Measurements from ENCODE around the gene GALNT18.

Gene GALNT18

DNA sequence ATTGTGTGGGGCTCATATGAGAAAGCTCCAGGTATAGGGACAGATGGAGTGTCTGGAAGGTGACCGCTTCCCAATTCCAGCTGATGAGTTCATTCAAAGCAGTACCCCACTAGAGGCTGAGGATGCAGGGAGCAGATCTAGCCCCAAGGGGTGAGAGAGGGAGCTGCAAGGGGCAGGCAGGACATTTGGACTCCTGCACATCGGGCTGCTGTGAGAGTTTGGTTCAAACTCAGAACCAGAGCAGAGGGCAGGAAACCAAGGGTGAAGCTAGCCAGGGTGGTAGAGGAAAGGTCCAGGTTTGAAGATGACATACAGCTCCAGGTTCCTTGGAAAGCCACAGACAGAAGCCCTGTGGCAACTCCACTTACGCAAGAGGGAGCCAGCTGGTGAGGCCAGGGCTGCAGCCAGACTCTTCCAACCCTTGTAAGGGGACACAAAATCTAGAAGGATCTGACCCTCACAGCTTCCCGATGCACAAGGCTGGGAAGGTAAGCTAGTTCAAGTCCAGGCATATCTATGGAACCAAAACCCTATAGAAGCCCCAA lies 270.7 kb downstream of the GALNT18 start:
- no peak for DNase-seq (ENCODE audit: low read depth, low spot score)

DNA sequence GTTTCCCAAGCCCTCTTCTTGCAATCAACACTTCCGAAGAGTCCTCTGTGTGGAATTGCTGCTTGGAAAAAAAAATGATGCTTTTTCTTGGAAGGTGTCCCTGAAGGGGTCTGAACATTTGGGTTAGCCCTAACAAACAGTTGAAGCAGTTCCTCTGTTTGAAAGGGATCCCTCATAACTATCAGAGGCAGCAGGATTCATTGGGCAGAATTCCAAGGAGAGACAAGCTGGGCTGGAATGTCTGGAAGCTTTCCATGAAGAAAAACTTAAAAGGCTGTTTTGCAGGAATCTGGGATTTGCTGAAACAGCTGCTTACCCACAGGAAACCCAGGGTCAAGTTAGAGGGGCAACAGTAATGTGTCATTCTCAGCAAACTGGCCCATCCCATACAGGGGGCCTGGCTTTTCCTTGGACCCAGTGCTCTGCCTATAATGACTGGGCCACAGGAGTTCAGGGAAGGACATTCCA lies 271.9 kb downstream of the GALNT18 start:
- peak; percentile 36 for DNase-seq (ENCODE audit: low read depth, low spot score)

DNA sequence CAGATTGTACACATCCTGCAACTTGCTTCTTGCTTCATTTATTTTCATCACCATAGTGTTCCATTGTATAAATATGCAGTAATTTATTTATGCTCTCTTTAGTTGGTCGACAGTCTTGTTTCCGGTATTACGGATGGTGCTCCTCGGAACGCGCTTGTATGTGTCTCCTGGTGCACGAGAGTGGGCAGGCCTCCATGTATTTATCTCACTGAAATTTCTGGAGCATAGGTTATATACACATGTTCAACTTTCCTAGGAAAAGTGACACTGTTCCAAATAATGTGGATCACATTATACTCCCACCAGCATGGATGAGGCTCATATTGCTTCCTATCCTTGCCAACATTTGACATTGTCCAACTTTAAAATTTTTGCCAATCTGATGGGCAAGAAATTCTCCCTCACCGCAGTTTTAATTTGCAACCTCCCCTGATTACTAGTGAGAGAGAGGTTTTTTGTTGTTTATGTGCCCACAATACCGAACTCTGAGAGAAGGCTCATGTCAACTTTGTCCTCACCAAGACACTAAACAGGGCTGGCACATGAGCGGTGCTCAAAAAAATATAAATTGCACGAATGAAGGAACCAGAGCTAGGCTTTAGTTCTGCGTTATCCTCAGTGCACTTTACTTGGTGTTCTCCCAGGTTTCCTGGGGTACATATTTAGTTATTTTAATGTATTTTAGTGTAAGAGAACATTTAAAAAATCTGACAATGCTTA lies 272.5 kb downstream of the GALNT18 start:
- DNase-seq (ENCODE audit: low read depth, low spot score), result no peak

DNA sequence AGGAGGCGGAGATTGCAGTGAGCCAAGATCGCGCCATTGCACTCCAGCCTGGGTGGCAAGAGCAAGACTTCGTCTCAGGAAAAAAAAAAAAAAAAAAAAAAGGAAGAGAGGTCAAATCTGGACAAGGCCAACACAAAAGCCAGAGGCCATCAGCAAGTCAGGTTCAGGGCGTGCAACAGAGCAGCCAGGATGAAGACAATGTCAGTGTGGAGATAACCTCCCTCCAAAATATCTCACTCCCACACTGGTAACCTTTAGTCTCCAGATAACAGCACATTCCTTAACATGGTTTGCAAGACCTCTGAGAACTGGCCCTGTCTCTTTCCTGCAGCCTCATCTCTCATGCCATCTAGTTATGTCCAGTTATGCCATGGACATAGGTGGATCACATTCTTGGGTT lies 273.5 kb downstream of the GALNT18 start:
- no peak for DNase-seq (ENCODE audit: low read depth, low spot score)

DNA sequence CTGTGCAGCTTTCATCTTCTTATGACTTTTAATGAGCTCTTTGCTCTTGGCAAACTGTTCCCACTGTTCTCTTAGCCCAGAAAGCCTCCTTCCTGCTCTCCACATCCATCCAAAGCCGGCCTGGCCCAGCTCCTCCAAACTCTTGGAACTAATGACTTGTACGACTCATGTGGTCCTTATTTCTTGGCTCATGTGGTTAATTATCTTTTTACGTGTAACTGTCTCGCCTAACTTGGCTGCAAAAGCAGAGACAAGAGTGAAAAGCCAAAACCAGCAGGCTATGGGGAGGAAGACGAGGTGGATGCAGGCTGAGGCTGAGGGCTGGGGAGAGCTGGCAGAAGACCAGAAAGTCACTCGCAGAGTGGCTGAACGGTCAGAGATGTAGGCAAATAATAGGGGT lies 274.2 kb downstream of the GALNT18 start:
- no peak for DNase-seq (ENCODE audit: low read depth, low spot score)

DNA sequence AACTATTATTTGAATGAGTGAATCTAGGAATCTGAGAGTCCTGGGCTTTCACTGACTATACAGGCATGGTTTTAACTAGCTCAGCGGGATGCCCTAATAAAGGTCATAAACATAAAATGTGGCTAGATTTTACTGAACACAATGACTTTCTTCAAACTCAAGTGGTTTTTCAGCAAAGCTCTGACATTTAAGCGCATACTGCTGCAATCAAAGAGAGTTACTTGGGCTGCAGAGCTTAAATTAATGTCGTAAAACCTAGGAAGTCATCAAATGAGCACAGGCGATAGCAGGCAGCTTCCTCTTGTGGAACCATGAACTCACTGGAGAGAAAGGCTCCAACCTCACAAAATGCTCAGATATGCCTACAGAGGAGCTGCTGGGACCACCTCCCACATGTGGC lies 275.5 kb downstream of the GALNT18 start:
- no peak for DNase-seq (ENCODE audit: low read depth, low spot score)

DNA sequence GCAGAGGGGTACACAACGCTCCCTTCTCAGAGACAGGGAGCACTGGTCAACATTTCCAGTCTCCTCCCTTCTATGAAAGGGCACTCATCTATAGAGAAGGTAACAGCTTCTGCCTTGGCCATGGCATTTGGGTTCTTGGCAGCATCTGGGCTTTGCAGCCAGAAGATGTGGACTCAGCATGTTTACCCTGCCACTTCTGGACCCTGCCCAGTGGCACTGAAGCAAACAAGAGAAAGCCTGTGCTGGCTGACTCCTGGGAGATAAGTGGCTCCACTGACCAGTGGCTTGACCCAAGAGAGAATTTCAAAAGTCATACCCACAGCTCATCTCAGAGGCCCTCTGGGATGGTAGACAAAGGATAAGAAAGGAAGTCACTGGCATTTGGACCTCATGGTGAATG lies 276.7 kb downstream of the GALNT18 start:
- no peak for DNase-seq (ENCODE audit: low read depth, low spot score)

DNA sequence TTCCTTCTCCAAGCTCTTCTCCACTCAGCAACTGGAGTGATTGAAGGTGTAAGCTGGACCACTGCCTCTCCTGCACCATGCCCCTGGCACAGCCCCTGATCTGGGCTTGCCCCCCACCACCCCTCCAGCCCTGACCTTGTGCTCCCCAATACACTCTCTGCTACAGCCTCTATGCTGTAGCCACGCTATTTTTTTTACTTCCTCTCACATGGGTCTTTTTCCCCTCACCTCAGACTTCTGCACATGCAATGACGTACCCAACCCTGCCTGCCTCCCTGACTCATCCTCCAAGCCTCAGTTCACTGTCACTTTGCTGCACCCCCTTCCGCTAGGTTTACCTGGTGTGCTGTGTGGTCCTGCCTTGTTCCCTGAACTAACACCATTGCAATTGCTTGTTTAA lies 277.8 kb downstream of the GALNT18 start:
- DNase-seq (ENCODE audit: low read depth, low spot score), result no peak

DNA sequence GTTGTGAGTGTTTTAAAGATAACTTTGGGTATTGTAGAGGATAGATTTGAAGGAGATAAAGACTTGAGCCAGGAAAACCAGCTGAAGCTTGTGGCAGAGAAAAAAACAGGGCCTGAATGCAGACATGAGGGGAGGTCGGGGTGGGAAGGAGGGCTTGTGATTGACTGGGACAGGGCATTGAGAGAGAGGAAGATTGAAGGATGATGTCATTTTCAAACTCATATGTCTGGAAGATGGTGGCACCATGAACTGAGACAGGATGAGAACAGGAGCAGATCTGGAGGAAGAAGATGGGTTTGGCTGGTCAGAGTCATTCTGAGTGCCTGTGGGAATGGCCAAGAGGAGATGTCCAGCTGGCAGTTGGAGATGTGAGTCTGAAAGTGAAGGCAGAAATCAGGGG lies 283.5 kb downstream of the GALNT18 start:
- no peak for DNase-seq (ENCODE audit: low read depth, low spot score)

DNA sequence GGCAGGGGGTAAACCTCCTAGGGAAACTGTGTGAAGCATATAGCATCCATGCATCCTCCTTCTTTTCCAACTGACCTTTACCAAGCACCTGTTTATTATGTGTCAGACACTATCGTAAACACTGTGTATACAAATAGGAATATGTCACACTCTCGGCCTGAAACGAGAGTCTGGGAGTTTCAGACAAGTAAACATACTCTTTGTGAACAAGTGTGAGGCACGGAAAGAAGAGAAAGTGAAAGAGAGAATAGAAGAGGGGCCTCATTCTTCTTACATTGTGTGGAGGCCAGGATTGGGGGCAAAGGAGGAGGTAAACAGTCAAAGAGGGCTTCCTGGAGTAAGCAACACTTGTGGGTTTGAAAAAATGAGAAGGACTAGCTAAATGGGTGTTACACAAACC lies 285.1 kb downstream of the GALNT18 start:
- DNase-seq (ENCODE audit: low read depth, low spot score), result no peak

DNA sequence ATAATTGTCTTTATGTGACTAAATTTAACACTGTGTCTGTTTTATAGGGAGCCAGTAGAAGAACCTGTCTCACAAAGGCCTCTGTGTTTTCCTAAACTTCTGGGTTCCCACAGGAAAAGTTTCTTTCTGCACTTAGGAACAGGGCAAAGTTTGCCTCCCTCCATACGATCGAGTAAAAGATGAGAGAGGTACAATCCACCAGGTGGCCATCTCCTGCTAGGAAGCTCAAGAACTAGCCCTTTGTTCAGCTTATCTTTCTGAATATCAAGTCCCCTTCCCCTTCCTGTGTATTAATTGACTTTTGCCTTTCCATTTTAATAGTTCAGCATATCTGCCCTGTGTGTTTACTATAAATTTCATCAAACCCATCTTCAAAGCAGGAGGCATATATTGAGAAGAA lies 286.8 kb downstream of the GALNT18 start:
- DNase-seq (ENCODE audit: low read depth, low spot score), result no peak

DNA sequence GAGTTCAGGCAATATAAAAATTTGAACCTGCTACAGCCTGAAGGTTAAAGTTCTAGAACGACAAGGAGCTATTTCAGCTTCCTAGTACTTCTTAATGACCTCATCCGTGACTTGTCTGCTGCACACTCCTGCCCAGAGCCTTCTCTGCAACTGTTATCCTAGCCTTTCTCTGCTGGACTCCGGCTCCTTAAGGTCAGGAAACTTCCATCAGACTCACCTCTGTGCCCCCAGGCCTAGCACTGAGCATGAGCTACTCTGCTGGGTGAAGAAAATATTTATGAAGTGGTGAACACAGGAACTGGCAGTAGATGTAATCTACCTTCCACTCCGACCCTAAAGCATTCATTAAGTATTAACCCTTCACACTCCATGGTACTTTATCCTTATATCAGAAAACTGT lies 287.2 kb downstream of the GALNT18 start:
- no peak for DNase-seq (ENCODE audit: low read depth, low spot score)

DNA sequence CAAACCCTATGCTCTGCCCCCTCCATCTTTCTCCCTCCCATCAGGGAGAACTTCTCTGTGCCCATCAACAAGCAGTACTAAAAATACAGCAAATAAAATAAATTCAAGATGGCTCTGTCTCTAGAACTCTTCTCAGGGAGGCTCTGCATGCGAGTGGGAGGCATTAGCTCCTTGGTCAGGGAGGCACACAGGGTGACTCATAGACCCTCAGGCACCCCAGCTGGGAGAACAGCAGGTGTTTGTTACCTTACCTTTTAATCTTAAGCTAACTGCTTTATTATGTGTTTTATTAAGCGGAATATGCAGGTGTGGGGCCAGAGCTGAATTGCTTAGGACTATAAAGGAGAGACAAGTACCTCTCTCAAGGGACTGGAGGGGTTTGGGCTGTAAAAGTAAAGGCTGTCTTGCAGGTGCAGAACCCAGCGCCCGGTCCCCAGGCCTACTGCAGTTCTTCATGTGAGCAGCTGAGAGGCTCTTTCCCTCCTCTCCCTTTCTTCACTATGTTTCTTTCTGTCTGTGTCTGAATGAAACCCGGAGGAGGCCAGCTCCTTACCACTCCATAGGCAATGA lies 289.6 kb downstream of the GALNT18 start:
- DNase-seq (ENCODE audit: low read depth, low spot score), result no peak

DNA sequence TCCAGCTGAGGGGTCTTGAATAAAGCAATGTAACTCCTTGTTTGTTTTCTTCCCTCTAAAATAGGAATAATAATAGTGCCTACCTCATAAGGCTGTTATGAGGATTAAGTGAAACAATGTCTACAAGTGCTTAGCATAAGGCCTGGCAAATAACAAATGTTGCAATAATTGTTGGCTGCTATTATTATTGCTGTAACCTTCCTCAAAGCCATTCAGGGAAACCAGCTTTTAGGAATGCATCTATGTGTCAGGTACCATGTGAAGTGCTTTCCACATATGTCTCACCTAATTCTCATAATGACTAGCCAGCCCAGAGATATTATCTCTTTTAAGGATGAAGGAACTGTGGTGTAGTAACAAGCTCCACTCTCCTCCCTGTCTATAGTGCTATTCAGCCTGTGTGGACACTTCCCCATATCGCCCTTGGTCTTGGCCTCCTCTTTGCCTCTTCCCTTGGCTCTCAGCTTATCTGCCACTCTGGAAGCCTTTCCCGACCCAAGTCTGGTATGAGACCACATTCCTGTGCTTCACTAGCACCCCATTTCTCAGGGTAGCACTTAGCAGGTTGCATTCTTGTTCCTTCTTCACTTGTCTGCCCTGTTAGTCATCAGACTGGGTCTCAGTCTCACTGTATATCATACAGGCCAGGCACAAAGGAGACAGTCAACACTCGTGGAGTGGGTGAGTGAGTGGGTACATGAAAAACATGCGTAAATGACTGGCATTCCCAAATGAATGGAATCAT lies 292.6 kb downstream of the GALNT18 start:
- no peak for DNase-seq (ENCODE audit: low read depth, low spot score)

DNA sequence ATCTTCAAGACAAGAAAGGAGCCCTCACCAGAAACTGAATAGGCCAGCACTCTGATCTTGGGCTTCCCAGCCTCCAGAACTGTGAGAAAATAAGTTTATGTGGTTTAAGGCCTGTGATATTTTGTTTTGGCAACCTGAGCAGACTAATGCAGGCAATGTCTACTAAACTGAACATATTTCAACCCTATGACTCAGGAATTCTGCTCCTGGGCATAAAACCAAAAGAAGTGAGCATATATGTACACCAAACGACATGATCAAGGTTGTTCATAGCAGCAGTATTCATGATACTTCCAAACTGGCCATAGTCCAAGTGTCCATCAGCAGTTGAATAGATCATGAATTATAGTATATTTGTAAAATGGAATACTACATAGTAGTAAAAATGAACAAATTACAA lies 297.7 kb downstream of the GALNT18 start:
- no peak for DNase-seq (ENCODE audit: low read depth, low spot score)

DNA sequence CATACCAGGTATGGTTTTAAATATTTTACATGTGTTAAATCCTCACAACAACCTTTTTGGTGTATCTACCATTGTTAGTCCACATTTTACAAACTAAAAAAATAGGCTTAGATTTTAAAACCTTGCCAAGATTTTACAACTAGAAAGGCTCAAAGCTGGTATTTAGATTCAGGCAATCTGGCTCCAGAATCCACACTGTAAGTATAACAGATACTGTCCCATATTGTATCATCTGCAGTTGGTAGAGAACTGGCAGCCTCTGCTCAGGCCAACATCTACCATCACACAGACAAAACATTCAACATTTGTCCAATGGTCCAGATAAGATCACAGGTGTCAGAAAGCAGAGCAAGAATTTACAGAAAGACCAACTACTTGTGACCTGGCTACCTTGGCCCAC lies 299.7 kb downstream of the GALNT18 start:
- no peak for DNase-seq (ENCODE audit: low read depth, low spot score)

DNA sequence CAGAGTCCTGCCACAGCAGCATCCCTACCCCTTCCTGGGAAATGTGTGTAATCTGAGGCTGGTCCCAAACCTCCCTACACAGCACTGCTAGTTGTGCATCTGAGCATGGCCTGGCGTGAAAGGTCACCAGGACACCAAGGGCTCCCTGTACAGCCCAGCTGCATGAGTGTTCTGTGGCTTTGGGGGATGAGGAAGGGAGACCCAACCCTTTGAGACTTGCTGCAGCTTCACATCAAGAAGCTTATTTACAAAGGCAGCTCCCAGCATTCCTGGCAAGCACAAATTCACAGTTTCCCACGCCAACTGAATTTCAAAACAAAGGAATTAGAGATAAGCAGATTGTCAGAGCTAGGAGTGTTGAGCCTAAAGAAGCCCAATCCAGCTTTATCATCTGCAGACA lies 301.0 kb downstream of the GALNT18 start:
- no peak for DNase-seq (ENCODE audit: low read depth, low spot score)

DNA sequence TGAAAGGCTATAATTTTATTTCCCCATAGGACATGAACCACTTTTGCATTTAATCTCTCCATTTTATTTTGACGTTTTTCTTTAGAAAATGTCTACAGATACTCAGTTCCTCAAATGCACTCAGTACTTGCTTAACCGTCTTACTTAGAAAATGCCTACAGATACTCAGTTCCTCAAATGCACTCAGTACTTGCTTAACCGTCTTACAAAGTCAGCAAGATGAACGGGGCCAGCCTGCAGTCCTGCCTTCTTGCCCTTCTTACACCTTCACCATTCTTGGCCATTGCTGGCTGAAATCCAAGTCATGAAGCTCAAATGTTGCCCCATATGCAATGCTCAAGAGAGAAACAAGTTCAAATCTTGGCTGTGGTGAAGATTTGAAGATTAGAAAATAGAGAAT lies 302.8 kb downstream of the GALNT18 start:
- DNase-seq (ENCODE audit: low read depth, low spot score), result no peak

DNA sequence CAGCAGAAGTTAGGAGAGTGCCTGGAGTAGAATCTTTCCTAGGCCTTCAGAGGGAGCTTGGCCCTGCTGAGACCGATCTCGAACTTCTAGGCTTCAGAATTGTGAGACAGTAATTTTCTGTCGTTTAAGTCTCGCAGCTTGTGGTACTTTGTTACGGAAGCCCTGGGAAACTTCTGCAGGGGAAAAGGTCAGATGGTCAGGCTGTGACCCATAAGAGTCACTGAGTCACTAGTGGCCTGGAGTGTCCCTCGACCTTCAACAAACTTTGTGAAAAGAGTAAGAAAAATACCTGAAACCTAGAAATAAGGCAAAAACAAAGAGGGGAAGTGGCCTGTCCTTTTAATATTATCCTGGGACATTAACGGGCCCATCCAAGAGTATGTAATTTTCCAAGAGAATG lies 303.3 kb downstream of the GALNT18 start:
- DNase-seq (ENCODE audit: low read depth, low spot score), result no peak

DNA sequence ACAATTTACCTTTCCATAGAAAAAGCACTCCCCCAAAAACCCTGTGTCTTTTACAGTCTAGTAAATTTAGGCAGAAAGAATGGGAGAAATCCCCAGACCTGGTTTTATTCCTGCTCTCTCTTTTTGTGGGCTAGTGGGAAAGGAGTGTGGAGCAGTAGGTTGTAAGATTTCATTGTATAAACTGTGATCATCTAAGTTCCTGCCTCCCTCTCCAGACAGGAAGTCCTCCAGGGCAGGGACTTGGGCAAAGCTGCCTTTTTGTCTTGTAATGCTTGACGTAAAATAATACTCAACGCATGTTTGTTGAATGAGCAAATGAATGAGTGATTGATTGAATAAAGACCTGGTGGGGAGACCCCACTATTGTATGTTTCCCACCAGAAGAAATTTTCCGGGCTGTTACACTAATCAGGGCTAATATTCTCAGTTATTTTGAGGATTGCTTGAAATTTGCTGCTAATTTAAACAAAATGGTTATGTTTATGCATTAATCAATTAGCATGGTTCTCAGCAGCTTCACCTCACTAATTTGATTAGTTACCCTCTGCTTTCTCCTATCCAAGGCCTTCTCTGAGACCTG lies 305.1 kb downstream of the GALNT18 start:
- DNase-seq (ENCODE audit: low read depth, low spot score), result no peak

DNA sequence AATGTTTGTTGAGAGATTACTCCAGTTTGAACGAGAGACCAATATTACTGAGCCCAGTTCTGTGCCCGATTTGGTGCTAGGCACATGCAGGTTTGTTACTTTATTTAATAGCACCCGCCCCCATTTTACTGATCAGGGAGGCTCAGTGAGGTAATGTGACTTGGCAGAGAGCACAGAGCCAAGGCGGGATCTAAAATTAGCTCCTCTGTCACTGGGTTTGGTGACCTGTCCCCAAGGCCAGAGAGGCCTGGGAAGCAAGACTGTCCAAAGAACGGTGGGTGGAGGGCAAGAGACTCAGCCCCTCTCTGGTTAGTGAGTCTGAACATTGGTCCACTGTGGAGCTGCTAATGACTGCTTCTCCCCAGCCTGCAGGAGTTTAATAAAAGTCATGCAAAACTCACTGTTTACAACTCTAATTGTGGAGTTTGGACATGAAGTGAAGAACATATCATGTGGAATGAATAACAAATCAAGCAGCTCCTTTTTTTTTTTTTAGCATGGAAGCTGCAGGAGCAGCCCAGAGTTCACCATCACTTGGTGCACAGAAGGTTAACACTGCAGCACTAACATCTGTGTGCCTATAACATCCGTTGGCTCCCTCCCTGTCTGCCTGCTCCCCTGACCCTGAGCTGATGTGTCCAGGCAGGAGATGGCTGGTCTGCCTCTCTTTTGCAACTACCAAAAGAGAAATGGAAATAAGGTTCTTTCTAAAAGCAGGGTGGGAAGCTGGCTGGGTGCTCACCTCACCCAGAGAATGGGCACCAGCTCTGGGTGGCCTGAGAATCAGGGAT lies 307.7 kb downstream of the GALNT18 start:
- DNase-seq (ENCODE audit: low read depth, low spot score), result no peak

DNA sequence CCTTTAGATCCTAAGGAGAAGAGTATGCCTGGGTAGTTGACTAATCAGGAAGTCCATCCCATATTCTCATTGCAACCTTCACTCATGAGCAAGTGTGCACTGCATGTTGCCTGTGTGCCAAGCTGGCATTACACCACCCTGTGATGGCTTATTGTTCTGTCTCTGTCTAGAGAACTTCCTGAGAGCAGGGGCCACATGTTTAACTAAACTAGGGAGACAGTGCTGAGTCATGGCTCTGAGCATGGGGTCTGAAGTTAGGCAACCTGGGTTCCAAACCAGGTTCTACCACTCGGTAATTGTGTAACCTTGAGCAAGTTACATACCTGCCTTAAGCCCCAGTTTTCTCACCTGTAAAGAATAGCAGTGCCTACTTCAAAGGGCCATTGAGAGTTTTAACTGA lies 308.4 kb downstream of the GALNT18 start:
- DNase-seq (ENCODE audit: low read depth, low spot score), result no peak
